ENCODE measurements around the gene MAS1L.

The MAS1L gene

DNA sequence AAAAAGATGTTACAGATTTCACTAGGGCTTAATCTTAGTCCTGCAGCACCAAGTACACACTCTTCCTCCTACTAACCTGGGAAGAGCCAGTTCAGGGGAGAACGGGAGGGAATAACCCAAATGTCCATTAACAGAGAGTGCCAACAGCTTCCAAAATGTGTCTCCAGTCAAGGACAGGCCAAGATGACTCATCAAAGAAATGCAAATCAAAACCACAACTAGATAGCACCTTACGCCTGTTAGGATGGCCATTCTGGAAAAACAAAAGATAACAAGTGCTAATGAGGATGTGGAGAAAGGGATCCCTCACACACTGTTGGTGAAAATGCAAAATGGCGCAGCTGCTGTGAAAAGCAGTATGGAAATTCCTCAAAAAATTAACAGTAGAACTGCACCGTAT lies 3.8 kb upstream of the MAS1L start:
- no peak overlapping the region for H2AFZ ChIP-seq (ENCODE audit: insufficient read depth, low read length, poor library complexity)
- no peaks in the 10 kb centered on the region for H3K79me2 ChIP-seq (ENCODE audit: control insufficient read depth, insufficient read depth, low read length, poor library complexity)
- H3K4me3 ChIP-seq (ENCODE audit: low read depth, low read length), result no peak overlapping the region
- H3K14ac ChIP-seq (ENCODE audit: low read length), result no peak overlapping the region
- no peak overlapping the region for H2BK120ac ChIP-seq (ENCODE audit: insufficient read depth, low read length, poor library complexity)
- no peaks in the 10 kb centered on the region for H3K4me1 ChIP-seq (ENCODE audit: control insufficient read depth in 1 of 2, insufficient read depth in 2 of 2, low read length in 2 of 2)
- no peak overlapping the region for H2BK5ac ChIP-seq (ENCODE audit: low read depth, low read length, poor library complexity)
- no CpG with 5 or more reads among the region's 4 CpGs for WGBS (ENCODE audit: extremely low coverage, insufficient coverage, insufficient read length)
- no peak overlapping the region for H2AK5ac ChIP-seq (ENCODE audit: low read length)
- no peaks in the 10 kb centered on the region for H3K36me3 ChIP-seq (ENCODE audit: control insufficient read depth in 1 of 2, insufficient read depth in 2 of 2, low read length in 2 of 2)
- no peak overlapping the region for H3K4ac ChIP-seq (ENCODE audit: low read depth, low read length)
- no peak overlapping the region for H3K23ac ChIP-seq (ENCODE audit: low read length)
- DNase-seq, result no peak
- H3K18ac ChIP-seq (ENCODE audit: low read length), result no peak overlapping the region
- no peak overlapping the region for H3K4me2 ChIP-seq (ENCODE audit: low read length)
- H2BK12ac ChIP-seq (ENCODE audit: low read length), result no peak overlapping the region
- no peak overlapping the region for H4K8ac ChIP-seq (ENCODE audit: low read depth, low read length)
- no peaks in the 10 kb centered on the region for H3K79me1 ChIP-seq (ENCODE audit: low read length)
- peaks cover 2% of the 10 kb centered on the region for H3K9me3 ChIP-seq (ENCODE audit: insufficient read depth, low read depth, low read length)
- H4K91ac ChIP-seq (ENCODE audit: low read depth, low read length), result no peak overlapping the region
- H3K27ac ChIP-seq (ENCODE audit: low read depth, low read length), result no peak overlapping the region
- H3K9ac ChIP-seq (ENCODE audit: low read length), result no peak overlapping the region
- no peaks in the 10 kb centered on the region for H3K27me3 ChIP-seq (ENCODE audit: insufficient read depth, low read length)
- H4K12ac ChIP-seq (ENCODE audit: low read depth, low read length), result no peak overlapping the region

DNA sequence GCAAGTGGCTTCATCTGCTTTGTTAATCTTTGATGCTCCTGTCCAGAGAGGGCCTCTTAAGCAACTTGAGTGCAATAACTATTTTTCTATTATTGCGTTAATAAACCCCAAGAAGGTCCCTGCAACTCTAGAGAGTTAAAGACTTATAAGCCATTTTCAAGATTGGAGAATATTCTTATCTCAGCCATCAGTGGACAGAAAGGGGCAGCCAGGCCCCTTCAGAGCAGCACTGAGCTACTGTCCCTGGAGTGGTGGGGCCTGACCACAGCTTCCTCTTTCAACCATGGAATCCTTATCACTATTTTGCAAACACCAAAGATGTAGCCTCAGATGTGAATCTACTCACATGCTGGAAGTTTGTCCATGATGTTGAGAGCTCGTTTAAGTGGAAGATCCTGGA lies 2.8 kb upstream of the MAS1L start:
- H3K27ac ChIP-seq (ENCODE audit: low read depth, low read length), result no peak overlapping the region
- WGBS (ENCODE audit: extremely low coverage, insufficient coverage, insufficient read length), result no CpG with 5 or more reads among the region's 2 CpGs
- H3K27me3 ChIP-seq (ENCODE audit: insufficient read depth, low read length), result no peaks in the 10 kb centered on the region

DNA sequence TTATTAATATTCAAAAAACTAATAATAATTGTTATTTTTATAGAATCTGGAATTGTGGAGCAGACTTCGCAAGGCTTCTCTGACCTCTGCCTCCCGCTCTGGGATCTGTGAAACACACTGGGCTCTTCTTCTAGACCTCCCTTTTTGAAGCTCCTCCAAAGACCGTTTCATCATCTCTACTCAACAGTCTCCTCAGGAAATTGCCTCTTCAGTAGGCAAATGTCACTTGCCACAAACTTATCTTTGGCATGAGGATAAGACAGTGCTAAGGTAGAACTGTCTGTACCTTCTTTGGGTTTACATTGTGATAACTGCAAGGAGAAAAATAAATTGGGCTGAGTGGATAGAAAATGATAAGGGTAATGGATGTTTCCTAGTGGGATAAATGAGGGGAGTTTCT lies 2.3 kb upstream of the MAS1L start:
- H2AK5ac ChIP-seq (ENCODE audit: low read length), result no peak overlapping the region

More for the DNA sequence above, 2.8 kb upstream of the MAS1L start:
- H3K23ac ChIP-seq (ENCODE audit: low read length), result no peak overlapping the region
- no peak overlapping the region for H3K4me2 ChIP-seq (ENCODE audit: low read length)
- H3K79me2 ChIP-seq (ENCODE audit: control insufficient read depth, insufficient read depth, low read length, poor library complexity), result no peaks in the 10 kb centered on the region
- H4K8ac ChIP-seq (ENCODE audit: low read depth, low read length), result no peak overlapping the region
- no peak overlapping the region for H3K9ac ChIP-seq (ENCODE audit: low read length)
- H4K91ac ChIP-seq (ENCODE audit: low read depth, low read length), result no peak overlapping the region
- no peak overlapping the region for H3K18ac ChIP-seq (ENCODE audit: low read length)
- no peak overlapping the region for H2BK12ac ChIP-seq (ENCODE audit: low read length)
- no peak overlapping the region for H3K4ac ChIP-seq (ENCODE audit: low read depth, low read length)
- H3K4me3 ChIP-seq (ENCODE audit: low read depth, low read length), result no peak overlapping the region
- H2BK120ac ChIP-seq (ENCODE audit: insufficient read depth, low read length, poor library complexity), result no peak overlapping the region
- DNase-seq, result no peak
- no peak overlapping the region for H2AK5ac ChIP-seq (ENCODE audit: low read length)
- H3K36me3 ChIP-seq (ENCODE audit: control insufficient read depth in 1 of 2, insufficient read depth in 2 of 2, low read length in 2 of 2), result no peaks in the 10 kb centered on the region
- H3K9me3 ChIP-seq (ENCODE audit: insufficient read depth, low read depth, low read length), result peaks cover 2% of the 10 kb centered on the region
- H2BK5ac ChIP-seq (ENCODE audit: low read depth, low read length, poor library complexity), result no peak overlapping the region
- no peak overlapping the region for H2AFZ ChIP-seq (ENCODE audit: insufficient read depth, low read length, poor library complexity)
- no peaks in the 10 kb centered on the region for H3K79me1 ChIP-seq (ENCODE audit: low read length)
- H3K4me1 ChIP-seq (ENCODE audit: control insufficient read depth in 1 of 2, insufficient read depth in 2 of 2, low read length in 2 of 2), result no peaks in the 10 kb centered on the region
- H3K14ac ChIP-seq (ENCODE audit: low read length), result no peak overlapping the region
- H4K12ac ChIP-seq (ENCODE audit: low read depth, low read length), result no peak overlapping the region

DNA sequence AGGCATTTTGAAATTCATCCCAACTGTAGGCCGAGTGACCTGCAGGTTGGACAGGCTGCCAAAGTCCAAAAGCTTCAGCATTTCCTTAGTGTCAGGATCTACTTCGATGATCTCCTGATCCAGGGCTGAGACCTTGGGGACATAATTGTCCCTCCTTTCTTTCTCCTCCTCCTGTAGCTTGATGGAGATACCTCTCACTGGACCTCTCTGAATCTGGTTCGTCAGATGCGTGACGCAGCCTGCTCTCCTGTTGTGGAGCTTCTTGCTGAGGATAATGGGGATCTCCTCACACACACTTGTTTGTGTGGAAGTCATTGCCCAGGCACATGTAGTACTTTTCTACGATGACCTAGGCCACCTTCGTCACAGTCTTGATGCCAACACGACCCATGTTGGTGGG lies 1.5 kb upstream of the MAS1L start:
- Histone ChIP-seq H3K4me2 (ENCODE audit: low read length) (no peak overlapping the region), H3K27ac (ENCODE audit: low read depth, low read length) (no peak overlapping the region), H3K4me3 (ENCODE audit: low read depth, low read length) (no peak overlapping the region), H2AFZ (ENCODE audit: insufficient read depth, low read length, poor library complexity) (no peak overlapping the region), H3K9ac (ENCODE audit: low read length) (no peak overlapping the region), H4K8ac (ENCODE audit: low read depth, low read length) (no peak overlapping the region), H2BK120ac (ENCODE audit: insufficient read depth, low read length, poor library complexity) (no peak overlapping the region), H3K79me2 (ENCODE audit: control insufficient read depth, insufficient read depth, low read length, poor library complexity) (no peaks in the 10 kb centered on the region), H3K79me1 (ENCODE audit: low read length) (no peaks in the 10 kb centered on the region), H3K27me3 (ENCODE audit: insufficient read depth, low read length) (no peaks in the 10 kb centered on the region), H3K36me3 (ENCODE audit: control insufficient read depth in 1 of 2, insufficient read depth in 2 of 2, low read length in 2 of 2) (no peaks in the 10 kb centered on the region), H2BK5ac (ENCODE audit: low read depth, low read length, poor library complexity) (no peak overlapping the region), H2BK12ac (ENCODE audit: low read length) (no peak overlapping the region), H2AK5ac (ENCODE audit: low read length) (no peak overlapping the region), H4K12ac (ENCODE audit: low read depth, low read length) (no peak overlapping the region), H3K14ac (ENCODE audit: low read length) (no peak overlapping the region), H3K18ac (ENCODE audit: low read length) (no peak overlapping the region), H3K9me3 (ENCODE audit: insufficient read depth, low read depth, low read length) (peaks cover 2% of the 10 kb centered on the region), H3K23ac (ENCODE audit: low read length) (no peak overlapping the region), H3K4me1 (ENCODE audit: control insufficient read depth in 1 of 2, insufficient read depth in 2 of 2, low read length in 2 of 2) (no peaks in the 10 kb centered on the region), H4K91ac (ENCODE audit: low read depth, low read length) (no peak overlapping the region), H3K4ac (ENCODE audit: low read depth, low read length) (no peak overlapping the region)
- no CpG with 5 or more reads among the region's 8 CpGs for WGBS (ENCODE audit: extremely low coverage, insufficient coverage, insufficient read length)
- no peak for DNase-seq

More for the DNA sequence above, 2.3 kb upstream of the MAS1L start:
- Histone ChIP-seq H3K4me2 (ENCODE audit: low read length) (no peak overlapping the region), H3K9ac (ENCODE audit: low read length) (no peak overlapping the region), H3K27ac (ENCODE audit: low read depth, low read length) (no peak overlapping the region), H2BK12ac (ENCODE audit: low read length) (no peak overlapping the region), H3K23ac (ENCODE audit: low read length) (no peak overlapping the region), H3K4ac (ENCODE audit: low read depth, low read length) (no peak overlapping the region), H2AFZ (ENCODE audit: insufficient read depth, low read length, poor library complexity) (no peak overlapping the region), H4K8ac (ENCODE audit: low read depth, low read length) (no peak overlapping the region), H4K91ac (ENCODE audit: low read depth, low read length) (no peak overlapping the region), H3K36me3 (ENCODE audit: control insufficient read depth in 1 of 2, insufficient read depth in 2 of 2, low read length in 2 of 2) (no peaks in the 10 kb centered on the region), H2BK5ac (ENCODE audit: low read depth, low read length, poor library complexity) (no peak overlapping the region), H3K4me1 (ENCODE audit: control insufficient read depth in 1 of 2, insufficient read depth in 2 of 2, low read length in 2 of 2) (no peaks in the 10 kb centered on the region), H3K79me1 (ENCODE audit: low read length) (no peaks in the 10 kb centered on the region), H2BK120ac (ENCODE audit: insufficient read depth, low read length, poor library complexity) (no peak overlapping the region), H3K9me3 (ENCODE audit: insufficient read depth, low read depth, low read length) (peaks cover 2% of the 10 kb centered on the region), H4K12ac (ENCODE audit: low read depth, low read length) (no peak overlapping the region), H3K4me3 (ENCODE audit: low read depth, low read length) (no peak overlapping the region), H3K79me2 (ENCODE audit: control insufficient read depth, insufficient read depth, low read length, poor library complexity) (no peaks in the 10 kb centered on the region), H3K18ac (ENCODE audit: low read length) (no peak overlapping the region), H3K14ac (ENCODE audit: low read length) (no peak overlapping the region), H3K27me3 (ENCODE audit: insufficient read depth, low read length) (no peaks in the 10 kb centered on the region)
- WGBS (ENCODE audit: extremely low coverage, insufficient coverage, insufficient read length), result no CpG with 5 or more reads among the region's 3 CpGs
- DNase-seq, result no peak

Measured in trophoblast cell (in vitro differentiated cells and primary cell).